Small intestine (tissue), 7 donors: ENCODE measurements around the gene CRKL. TPM values are rescaled to one million over a fixed set of nuclear protein-coding genes. Genes with fewer than 3 reads are reported as not detected.
"Not testable (repeated sequence)": the region's sequence is repeated elsewhere in the genome, so short reads cannot be mapped to it uniquely, and the experiment has no call there.

Experiments used
- DNase-seq, 2 donors: peaks; one replicate each; pipeline versions ENCODE4 v3.0.0 to v3.0.0-alpha.2; 2013
- FAIRE-seq: peaks from 2 replicates; lab custom pipeline; 2012; peaks lifted over from hg19 to GRCh38; lab: Jason Lieb, UNC
- H3K27ac ChIP-seq, 3 donors: one replicate each; pipeline ENCODE4 v1.5.1; 2013; ENCODE audit warnings: low read length in 2 of 3, mild to moderate bottlenecking in 2 of 3, control low read depth in 1 of 3, inconsistent platforms in 1 of 3, low read depth in 1 of 3, moderate library complexity in 1 of 3
- H3K27me3 ChIP-seq, 3 donors: one replicate each; pipeline ENCODE4 v1.6.1; 2013; ENCODE audit warnings: low read length in 3 of 3, inconsistent platforms in 1 of 3; ENCODE audit not compliant: control insufficient read depth in 3 of 3, insufficient read depth in 3 of 3
- H3K36me3 ChIP-seq, 3 donors: one replicate each; pipeline ENCODE4 v1.6.1; 2013; ENCODE audit warnings: low read length in 3 of 3, inconsistent platforms in 1 of 3, low read depth in 1 of 3, mild to moderate bottlenecking in 1 of 3, moderate library complexity in 1 of 3; ENCODE audit not compliant: control insufficient read depth in 3 of 3, insufficient read depth in 2 of 3
- H3K4me1 ChIP-seq, 3 donors: one replicate each; pipeline ENCODE4 v1.6.1; 2013; ENCODE audit warnings: low read length in 2 of 3, inconsistent platforms in 1 of 3, low read depth in 1 of 3, mild to moderate bottlenecking in 1 of 3, moderate library complexity in 1 of 3; ENCODE audit not compliant: control insufficient read depth in 3 of 3, insufficient read depth in 2 of 3
- H3K4me3 ChIP-seq, 3 donors: one replicate each; pipeline ENCODE4 v1.5.1; 2013; ENCODE audit warnings: low read length in 3 of 3, control low read depth in 1 of 3, inconsistent platforms in 1 of 3, low read depth in 1 of 3, mild to moderate bottlenecking in 1 of 3, moderate library complexity in 1 of 3
- H3K9me3 ChIP-seq, 2 donors: one replicate each; pipeline ENCODE4 v1.6.1; 2013; ENCODE audit warnings: low read depth in 1 of 2, low read length in 1 of 2; ENCODE audit not compliant: control insufficient read depth in 2 of 2, insufficient read depth in 1 of 2
- WGBS, 3 donors: extraction: QIAGEN DNeasy Blood & Tissue Kit; methylation state at CpG; one replicate each; pipeline ENCODE4 v1.1.7; 2013; 5-methylcytosine and 5-hydroxymethylcytosine counted together
- polyA plus RNA-seq, 4 donors: library from polyadenylated mRNA; stranded (reverse) in 3 of 4; unstranded in 1 of 4; fragments of 200-250 nt in 3 of 4; fragments of 120-200 nt in 1 of 4; gene quantifications; one replicate each; pipeline versions ENCODE4 v1.2.1 to v1.2.3, GENCODE V29; 2013
- donor health status: healthy with polysubstance abuse.
- donor health status: control.
- donor health status: control.
- donor health status: Bipolar disorder and iron deficiency.
- donor health status: healthy.

CRKL gene
- polyA plus RNA-seq, 4 donors, result 18.6 to 57.8 (median 22.0) TPM

DNA sequence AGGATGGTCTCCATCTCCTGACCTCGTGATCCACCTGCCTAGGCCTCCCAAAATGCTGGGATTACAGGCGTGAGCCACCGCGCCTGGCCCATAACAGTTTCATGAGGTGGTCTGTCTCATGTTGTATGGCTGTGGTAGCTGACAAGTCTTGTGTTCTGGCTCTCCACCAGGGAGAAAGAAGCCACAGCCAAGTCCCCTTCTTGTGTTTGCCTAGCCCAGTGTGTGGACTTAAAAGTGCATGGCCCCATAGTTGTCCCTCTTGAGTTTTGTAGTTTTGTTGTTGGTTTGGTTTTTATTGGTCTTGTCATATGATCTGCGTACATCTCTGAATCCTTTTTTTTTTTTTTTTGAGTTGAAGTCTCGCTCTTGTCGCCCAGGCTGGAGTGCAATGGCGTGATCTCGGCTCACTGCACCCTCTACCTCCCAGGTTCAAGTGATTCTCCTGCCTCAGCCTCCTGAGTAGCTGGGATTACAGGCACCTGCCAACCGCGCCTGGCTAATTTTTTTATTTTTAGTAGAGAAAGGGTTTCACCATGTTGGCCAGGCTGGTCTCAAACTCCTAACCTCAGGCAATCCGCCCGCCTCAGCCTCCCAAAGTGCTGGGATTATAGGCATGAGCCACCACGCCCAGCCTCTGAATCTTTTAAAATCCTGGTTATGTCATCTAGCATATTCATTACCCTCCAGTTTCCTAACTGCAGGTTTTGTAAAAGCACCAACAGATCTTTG, 22.4 kb downstream of the CRKL start:
- WGBS, 3 donors, result 91 to 94% (median 93%) methylated on average over 14 of the region's 14 CpGs
- not testable (repeated sequence) for H3K9me3 ChIP-seq, FAIRE-seq, DNase-seq, H3K4me3 ChIP-seq, H3K27me3 ChIP-seq
- Histone ChIP-seq H3K27ac (peak overlapping the region in 1 of 3 donors; percentile 50), H3K36me3 (peaks cover 0 to 48% (median 5%) of the 10 kb centered on the region in 3 donors), H3K4me1 (peaks cover 11 to 39% (median 15%) of the 10 kb centered on the region in 3 donors)

- no peaks in the 10 kb centered on the region for H3K27me3 ChIP-seq
- peaks cover 11 to 40% (median 15%) of the 10 kb centered on the region in 3 donors for H3K4me1 ChIP-seq
- peak overlapping the region in 1 of 3 donors; percentile 29 for H3K27ac ChIP-seq
- DNase-seq, result no peak
- H3K9me3 ChIP-seq, result no peaks in the 10 kb centered on the region
- no peak for FAIRE-seq
- WGBS, 3 donors, result 63 to 76% (median 69%) methylated on average over 3 of the region's 3 CpGs
- H3K36me3 ChIP-seq, result peaks cover 0 to 46% (median 3%) of the 10 kb centered on the region in 3 donors
- H3K4me3 ChIP-seq, result no peak overlapping the region
These were observed 23.0 kb downstream of the CRKL start for GRCh38 chr22:20940186-20940651.

DNA sequence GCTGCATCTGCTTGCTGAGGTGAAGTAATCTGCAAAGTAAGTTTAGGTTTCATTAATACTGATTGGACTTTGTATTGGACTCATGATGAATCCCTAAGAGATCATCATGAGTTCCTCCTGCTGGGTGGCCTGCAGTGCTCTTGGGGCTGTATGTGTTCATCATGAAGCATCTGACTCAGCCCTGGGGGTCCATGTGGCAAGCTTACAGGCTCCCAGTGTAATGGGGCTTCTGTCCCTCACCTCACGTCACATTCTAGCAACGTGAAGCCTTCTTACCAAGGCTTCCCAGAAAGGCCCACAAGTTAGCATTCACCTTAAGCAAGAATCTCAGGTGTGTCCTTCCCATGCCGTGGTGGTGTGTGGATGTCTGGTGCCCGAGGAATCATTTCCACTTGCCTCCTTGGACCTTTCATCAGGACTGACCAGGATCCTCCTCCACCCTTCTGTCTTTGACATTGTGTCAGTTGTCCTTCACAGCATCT, 23.7 kb downstream of the CRKL start:
- Histone ChIP-seq H3K27ac (peak overlapping the region in 1 of 3 donors; percentile 29), H3K4me3 (no peak overlapping the region), H3K36me3 (peaks cover 0 to 41% (median 2%) of the 10 kb centered on the region in 3 donors), H3K9me3 (no peaks in the 10 kb centered on the region), H3K4me1 (peaks cover 11 to 45% (median 15%) of the 10 kb centered on the region in 3 donors), H3K27me3 (no peaks in the 10 kb centered on the region)
- FAIRE-seq, result no peak
- DNase-seq, result peak; percentile 57 to 61
- 61 to 82% (median 67%) methylated on average over 4 of the region's 4 CpGs for WGBS, 3 donors

GRCh38 chr22:20942203-20942902, 25.1 kb downstream of the CRKL start:
- H3K27me3 ChIP-seq, H3K9me3 ChIP-seq, FAIRE-seq, H3K4me3 ChIP-seq: not testable (repeated sequence)
- Histone ChIP-seq H3K27ac (peak overlapping the region in 1 of 3 donors; percentile 32), H3K4me1 (peaks cover 11 to 47% (median 20%) of the 10 kb centered on the region in 3 donors), H3K36me3 (peaks cover 0 to 41% (median 0%) of the 10 kb centered on the region in 3 donors)
- DNase-seq, result peak in 1 of 2 donors; percentile 3
- 78 to 83% (median 81%) methylated on average over 7 of the region's 7 CpGs for WGBS, 3 donors

- Histone ChIP-seq H3K27ac (no peak overlapping the region), H3K27me3 (no peaks in the 10 kb centered on the region), H3K36me3 (peaks cover 0 to 39% (median 0%) of the 10 kb centered on the region in 3 donors), H3K4me1 (peaks cover 10 to 49% (median 16%) of the 10 kb centered on the region in 3 donors), H3K4me3 (no peak overlapping the region), H3K9me3 (no peaks in the 10 kb centered on the region)
- FAIRE-seq (no peak), DNase-seq (no peak)
- 89 to 93% (median 89%) methylated on average over 8 of the region's 8 CpGs for WGBS, 3 donors
These were observed 26.1 kb downstream of the CRKL start for GRCh38 chr22:20943104-20943933.

DNA sequence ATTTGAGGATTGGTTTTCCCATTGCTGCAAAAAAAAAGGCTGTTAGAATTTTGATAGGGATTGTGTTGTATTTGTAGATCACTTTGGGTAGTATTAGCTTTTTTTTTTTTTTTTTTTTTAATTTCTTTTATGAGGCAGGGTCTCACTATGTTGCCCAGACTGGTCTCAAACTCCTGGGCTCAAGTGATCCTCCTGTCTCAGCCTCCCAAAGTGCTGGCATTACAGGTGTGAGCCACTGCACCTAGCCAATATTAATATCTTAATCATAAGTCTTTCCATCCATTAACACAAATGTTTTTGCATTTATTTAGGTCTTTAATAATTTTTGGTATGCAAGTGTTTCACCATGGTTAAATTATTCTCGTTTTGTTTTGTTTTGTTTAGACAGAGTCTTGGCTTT, 26.8 kb downstream of the CRKL start:
- H3K9me3 ChIP-seq, result no peaks in the 10 kb centered on the region
- no peak for DNase-seq
- peaks cover 0 to 41% (median 0%) of the 10 kb centered on the region in 3 donors for H3K36me3 ChIP-seq
- H3K27me3 ChIP-seq, result no peaks in the 10 kb centered on the region
- no peak overlapping the region for H3K4me3 ChIP-seq
- no peak for FAIRE-seq
- H3K27ac ChIP-seq, result no peak overlapping the region
- WGBS, 3 donors, result 30 to 32% (median 30%) methylated on average over 1 of the region's 1 CpG
- H3K4me1 ChIP-seq, result peaks cover 7 to 52% (median 16%) of the 10 kb centered on the region in 3 donors

- H3K4me1 ChIP-seq, result peaks cover 6 to 55% (median 12%) of the 10 kb centered on the region in 3 donors
- FAIRE-seq (no peak), DNase-seq (no peak)
- H3K36me3 ChIP-seq, result peaks cover 0 to 48% (median 6%) of the 10 kb centered on the region in 3 donors
- no peaks in the 10 kb centered on the region for H3K9me3 ChIP-seq
- 70 to 89% (median 85%) methylated on average over 2 of the region's 2 CpGs for WGBS, 3 donors
- H3K4me3 ChIP-seq, result no peak overlapping the region
- no peaks in the 10 kb centered on the region for H3K27me3 ChIP-seq
- H3K27ac ChIP-seq, result peak overlapping the region in 1 of 3 donors; percentile 1
These were observed 28.3 kb downstream of the CRKL start for GRCh38 chr22:20945578-20945934.
